RPMI8226 (cell line): Measurements from ENCODE around the gene ID4.

ENCODE experiments used
- DNase-seq: peaks from one replicate; pipeline ENCODE4 v3.0.0-alpha.2; 2015

Gene ID4

GRCh38 chr6:19864285-19864684 lies 27.1 kb downstream of the ID4 start:
- DNase-seq = no peak

GRCh38 chr6:19865178-19865577 lies 28.0 kb downstream of the ID4 start:
- DNase-seq = no peak

- DNase-seq = no peak
Measured at GRCh38 chr6:19866173-19866984, 29.2 kb downstream of the ID4 start.

GRCh38 chr6:19866985-19867627 lies 29.9 kb downstream of the ID4 start:
- no peak for DNase-seq

GRCh38 chr6:19869464-19869863 lies 32.3 kb downstream of the ID4 start:
- peak; percentile 15 for DNase-seq

- DNase-seq = no peak
Measured at GRCh38 chr6:19870322-19870721, 33.2 kb downstream of the ID4 start.

GRCh38 chr6:19873031-19873430 lies 35.9 kb downstream of the ID4 start:
- DNase-seq = peak; percentile 24

- no peak for DNase-seq
Measured at GRCh38 chr6:19876672-19877071, 39.5 kb downstream of the ID4 start.

GRCh38 chr6:19879663-19880062 lies 42.5 kb downstream of the ID4 start:
- no peak for DNase-seq

- no peak for DNase-seq
Measured at GRCh38 chr6:19880066-19880465, 42.9 kb downstream of the ID4 start.

GRCh38 chr6:19891451-19891850 lies 54.3 kb downstream of the ID4 start:
- no peak for DNase-seq
